Neural crest cell (in vitro differentiated cells): ENCODE results near the gene SUPT3H. TPM values are rescaled to one million over a fixed set of nuclear protein-coding genes. Genes with fewer than 3 reads are reported as not detected.

Experiments
- DNase-seq: peaks from one replicate; pipeline ENCODE4 v3.0.0; 2021; ENCODE audit warnings: low read depth, mixed read lengths, low spot score
- H3K27ac Mint-ChIP-seq: one replicate; pipeline ENCODE4 v1.8.0; 2021; ENCODE audit warnings: mild to moderate bottlenecking, mixed read lengths; ENCODE audit not compliant: unreplicated experiment
- H3K27me3 Mint-ChIP-seq: 2 replicates; pipeline ENCODE4 v1.8.0; 2021; ENCODE audit warnings: low read depth, mild to moderate bottlenecking, mixed read lengths
- H3K36me3 Mint-ChIP-seq: 2 replicates; pipeline ENCODE4 v1.8.0; 2021; ENCODE audit warnings: low read depth, mild to moderate bottlenecking, mixed read lengths
- H3K4me1 Mint-ChIP-seq: 2 replicates; pipeline ENCODE4 v1.8.0; 2021; ENCODE audit warnings: mixed read lengths
- H3K4me3 Mint-ChIP-seq: one replicate; pipeline ENCODE4 v1.8.0; 2021; ENCODE audit warnings: mild to moderate bottlenecking, mixed read lengths
- H3K9me3 Mint-ChIP-seq: 2 replicates; pipeline ENCODE4 v1.8.0; 2021; ENCODE audit warnings: mixed read lengths
- total RNA-seq: library from RNA; stranded (reverse); gene quantifications from 2 replicates; pipeline ENCODE4 v1.2.1, GENCODE V29; 2021
- TF ChIP-seq, protein P1 (sequence below): fragments of 200-600 bp; sonication (generic); conservative IDR thresholded peaks from 2 replicates; pipeline ENCODE4 v1.5.0; 2021; ENCODE audit warnings: antibody characterized with exemption, mild to moderate bottlenecking

Gene SUPT3H
- total RNA-seq, 1 donor from 2014 or later = 17.0 TPM

DNA sequence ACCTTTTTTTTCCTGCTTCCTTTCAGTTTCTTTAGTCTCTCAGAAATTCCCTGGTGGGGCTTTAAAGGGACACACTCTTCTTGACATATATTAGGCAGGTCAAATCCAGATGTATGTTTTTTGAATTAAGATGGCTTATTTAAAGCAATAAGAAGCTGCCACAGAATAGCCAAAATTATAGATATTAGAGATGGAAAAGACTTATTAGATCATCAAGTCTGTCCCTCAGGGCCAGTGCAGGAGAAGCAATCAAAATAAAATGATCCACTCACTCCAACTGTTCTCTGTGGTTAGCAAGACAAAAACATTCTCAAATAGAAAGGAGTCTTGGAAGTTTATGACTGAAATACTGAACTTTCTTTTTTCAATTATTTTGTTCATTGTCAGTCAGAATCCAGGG lies 527.4 kb downstream of the SUPT3H start:
- no peaks in the 10 kb centered on the region for H3K36me3 Mint-ChIP-seq
- H3K4me1 Mint-ChIP-seq = no peaks in the 10 kb centered on the region
- no peak overlapping the region for H3K27ac Mint-ChIP-seq
- H3K9me3 Mint-ChIP-seq = peaks cover 2% of the 10 kb centered on the region
- TF ChIP-seq, protein P1, sequence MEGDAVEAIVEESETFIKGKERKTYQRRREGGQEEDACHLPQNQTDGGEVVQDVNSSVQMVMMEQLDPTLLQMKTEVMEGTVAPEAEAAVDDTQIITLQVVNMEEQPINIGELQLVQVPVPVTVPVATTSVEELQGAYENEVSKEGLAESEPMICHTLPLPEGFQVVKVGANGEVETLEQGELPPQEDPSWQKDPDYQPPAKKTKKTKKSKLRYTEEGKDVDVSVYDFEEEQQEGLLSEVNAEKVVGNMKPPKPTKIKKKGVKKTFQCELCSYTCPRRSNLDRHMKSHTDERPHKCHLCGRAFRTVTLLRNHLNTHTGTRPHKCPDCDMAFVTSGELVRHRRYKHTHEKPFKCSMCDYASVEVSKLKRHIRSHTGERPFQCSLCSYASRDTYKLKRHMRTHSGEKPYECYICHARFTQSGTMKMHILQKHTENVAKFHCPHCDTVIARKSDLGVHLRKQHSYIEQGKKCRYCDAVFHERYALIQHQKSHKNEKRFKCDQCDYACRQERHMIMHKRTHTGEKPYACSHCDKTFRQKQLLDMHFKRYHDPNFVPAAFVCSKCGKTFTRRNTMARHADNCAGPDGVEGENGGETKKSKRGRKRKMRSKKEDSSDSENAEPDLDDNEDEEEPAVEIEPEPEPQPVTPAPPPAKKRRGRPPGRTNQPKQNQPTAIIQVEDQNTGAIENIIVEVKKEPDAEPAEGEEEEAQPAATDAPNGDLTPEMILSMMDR = no peak
- H3K27me3 Mint-ChIP-seq = no peaks in the 10 kb centered on the region
- H3K4me3 Mint-ChIP-seq = no peak overlapping the region
- no peak for DNase-seq

DNA sequence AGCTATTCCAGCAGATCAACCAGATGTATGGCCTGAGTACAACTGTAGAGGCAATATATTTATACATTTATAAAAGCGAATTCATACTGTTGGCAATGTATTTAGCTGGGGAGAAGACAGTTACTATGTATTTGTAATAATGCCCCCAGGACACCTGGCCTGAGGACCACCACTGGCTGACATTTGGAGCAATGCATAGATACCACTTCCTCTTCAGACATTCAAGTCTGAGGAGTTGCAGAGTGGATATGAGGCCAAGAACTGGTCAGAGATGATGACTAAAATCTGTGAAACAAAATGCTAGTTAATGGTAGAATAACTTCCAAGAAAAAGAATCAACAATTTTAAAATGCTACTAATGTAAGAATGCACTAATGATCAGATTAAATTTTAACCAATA lies 527.9 kb downstream of the SUPT3H start:
- Mint-ChIP-seq H3K27me3 (no peaks in the 10 kb centered on the region), H3K4me1 (no peaks in the 10 kb centered on the region), H3K27ac (no peak overlapping the region), H3K36me3 (no peaks in the 10 kb centered on the region), H3K4me3 (no peak overlapping the region), H3K9me3 (peaks cover 2% of the 10 kb centered on the region)
- TF ChIP-seq, protein P1 = no peak
- DNase-seq = no peak

DNA sequence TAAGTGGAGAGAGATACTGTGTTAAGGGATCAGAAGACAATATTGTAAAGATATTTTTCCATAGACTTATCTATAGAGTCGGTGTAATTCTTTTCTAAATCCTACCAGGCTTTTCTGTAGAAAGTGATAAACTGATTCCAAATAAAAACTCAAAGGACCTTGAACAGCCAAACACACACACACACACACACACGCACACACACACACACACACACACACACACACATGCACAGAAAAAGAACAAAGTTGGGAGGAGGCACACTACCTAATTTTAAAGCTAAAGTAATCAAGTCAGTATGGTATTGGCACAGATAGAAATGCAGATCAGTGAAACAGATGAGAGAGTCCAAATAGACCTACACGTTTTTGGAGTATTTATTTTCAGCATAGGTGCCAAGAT lies 534.0 kb downstream of the SUPT3H start:
- Mint-ChIP-seq H3K27ac (no peak overlapping the region), H3K9me3 (no peaks in the 10 kb centered on the region), H3K27me3 (no peaks in the 10 kb centered on the region), H3K4me1 (peaks cover 4% of the 10 kb centered on the region), H3K36me3 (no peaks in the 10 kb centered on the region), H3K4me3 (no peak overlapping the region)
- TF ChIP-seq, protein P1 = no peak
- DNase-seq = no peak

DNA sequence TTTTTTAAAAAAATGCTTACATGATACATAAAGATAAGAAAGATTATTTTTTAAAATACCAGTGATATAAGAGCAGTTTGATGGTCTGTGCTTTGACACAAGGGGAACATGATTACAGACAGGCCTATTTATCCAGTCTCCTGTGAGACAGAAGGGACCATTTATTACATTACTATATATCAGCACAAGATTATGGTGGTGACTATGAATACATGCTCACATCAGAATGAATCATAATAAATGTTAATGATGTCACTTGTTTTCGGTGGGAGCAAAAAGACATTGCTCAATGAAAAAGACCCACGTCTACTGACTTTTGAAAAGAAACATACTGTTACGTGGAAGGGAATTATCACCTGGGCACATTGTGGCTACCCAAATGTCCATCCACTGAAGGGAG lies 535.1 kb downstream of the SUPT3H start:
- no peak overlapping the region for H3K27ac Mint-ChIP-seq
- H3K4me3 Mint-ChIP-seq = no peak overlapping the region
- H3K27me3 Mint-ChIP-seq = no peaks in the 10 kb centered on the region
- no peak for DNase-seq
- TF ChIP-seq, protein P1 = no peak
- H3K9me3 Mint-ChIP-seq = peaks cover 4% of the 10 kb centered on the region
- peaks cover 4% of the 10 kb centered on the region for H3K4me1 Mint-ChIP-seq
- H3K36me3 Mint-ChIP-seq = no peaks in the 10 kb centered on the region

DNA sequence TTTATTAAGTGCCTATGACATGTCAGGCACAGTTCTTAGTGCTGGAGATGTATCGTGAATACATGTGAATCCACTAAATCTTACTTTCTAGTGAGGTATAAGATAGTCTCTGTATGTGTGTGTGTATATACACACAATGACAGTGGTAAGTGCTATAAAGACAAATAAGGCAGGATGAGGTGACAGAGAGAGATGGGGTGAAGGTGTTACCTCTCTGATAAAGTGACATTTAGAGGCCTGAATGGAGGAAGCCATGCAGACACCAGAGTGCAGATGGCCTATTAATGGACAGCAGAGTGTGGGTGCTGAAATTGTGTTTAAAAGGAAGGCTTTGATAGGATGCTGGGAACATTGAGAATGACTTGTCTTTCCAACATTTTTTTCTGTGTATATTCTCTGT lies 535.9 kb downstream of the SUPT3H start:
- H3K4me3 Mint-ChIP-seq = no peak overlapping the region
- H3K9me3 Mint-ChIP-seq = peaks cover 4% of the 10 kb centered on the region
- peaks cover 4% of the 10 kb centered on the region for H3K4me1 Mint-ChIP-seq
- TF ChIP-seq, protein P1 = no peak
- H3K27me3 Mint-ChIP-seq = no peaks in the 10 kb centered on the region
- no peak for DNase-seq
- no peaks in the 10 kb centered on the region for H3K36me3 Mint-ChIP-seq
- no peak overlapping the region for H3K27ac Mint-ChIP-seq

DNA sequence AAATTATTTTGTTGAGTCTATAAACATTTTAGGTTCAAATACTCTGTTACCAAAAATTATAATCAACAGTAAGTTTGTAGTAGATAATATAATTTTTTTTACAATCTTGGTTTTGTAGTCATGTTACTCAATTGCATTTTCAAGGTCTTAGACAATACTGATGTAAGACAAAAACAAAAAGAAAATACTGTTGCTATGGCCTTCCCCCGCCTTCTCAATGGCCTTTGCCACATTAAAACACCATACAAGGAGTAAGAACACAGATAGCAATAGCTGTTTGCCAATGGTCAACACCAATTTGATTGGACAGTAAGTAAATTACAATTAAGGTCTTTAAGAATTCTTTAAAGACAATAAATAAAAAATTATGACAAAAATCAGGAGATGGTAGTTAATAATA lies 540.0 kb downstream of the SUPT3H start:
- Mint-ChIP-seq H3K36me3 (no peaks in the 10 kb centered on the region), H3K27me3 (no peaks in the 10 kb centered on the region), H3K4me3 (no peak overlapping the region), H3K4me1 (no peaks in the 10 kb centered on the region), H3K27ac (no peak overlapping the region), H3K9me3 (peaks cover 4% of the 10 kb centered on the region)
- no peak for DNase-seq
- TF ChIP-seq, protein P1 = no peak
